IPS-15b (cell line): ENCODE data around the gene GALR1.

Experiments
- H3K27me3 ChIP-seq: one replicate; pipeline ENCODE4 v1.6.1; 2013; ENCODE audit warnings: low read length; ENCODE audit not compliant: control insufficient read depth, insufficient read depth
- H3K36me3 ChIP-seq: one replicate; pipeline ENCODE4 v1.6.1; 2013; ENCODE audit warnings: low read length; ENCODE audit not compliant: control insufficient read depth, insufficient read depth
- H3K4me1 ChIP-seq: one replicate; pipeline ENCODE4 v1.6.1; 2013; ENCODE audit warnings: mild to moderate bottlenecking, low read length; ENCODE audit not compliant: control insufficient read depth, insufficient read depth
- H3K4me3 ChIP-seq: one replicate; pipeline ENCODE4 v1.5.1; 2013; ENCODE audit warnings: low read depth, low read length
- H3K9ac ChIP-seq: one replicate; pipeline ENCODE4 v1.6.1; 2013; ENCODE audit warnings: low read depth, mild to moderate bottlenecking, low read length
- H3K9me3 ChIP-seq: one replicate; pipeline ENCODE4 v1.6.1; 2013; ENCODE audit warnings: mild to moderate bottlenecking, low read length; ENCODE audit not compliant: control insufficient read depth, insufficient read depth

GALR1 gene

DNA sequence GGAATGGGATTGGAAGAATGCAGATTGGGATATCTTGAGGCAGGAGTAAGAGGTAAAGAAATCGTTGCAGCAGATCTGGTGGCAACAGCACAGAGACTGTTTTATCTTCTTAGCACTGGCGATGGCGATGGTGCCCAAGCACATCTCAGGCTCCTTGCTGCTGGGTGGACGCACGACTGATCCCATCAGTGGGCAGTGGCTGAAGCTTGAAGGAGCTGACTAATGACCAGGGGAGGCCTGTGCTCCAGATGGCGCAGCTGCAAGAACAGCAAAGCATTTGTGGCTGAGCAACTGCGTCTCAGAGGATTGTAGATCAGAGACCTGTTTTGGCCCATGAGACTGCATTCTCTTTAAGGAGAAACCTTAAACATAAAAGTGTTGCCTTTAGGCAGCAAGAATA, 54.6 kb downstream of the GALR1 start:
- H3K27me3 ChIP-seq = no peaks in the 10 kb centered on the region
- H3K9ac ChIP-seq = no peak overlapping the region
- no peaks in the 10 kb centered on the region for H3K36me3 ChIP-seq
- no peak overlapping the region for H3K4me3 ChIP-seq
- no peaks in the 10 kb centered on the region for H3K9me3 ChIP-seq
- no peaks in the 10 kb centered on the region for H3K4me1 ChIP-seq

DNA sequence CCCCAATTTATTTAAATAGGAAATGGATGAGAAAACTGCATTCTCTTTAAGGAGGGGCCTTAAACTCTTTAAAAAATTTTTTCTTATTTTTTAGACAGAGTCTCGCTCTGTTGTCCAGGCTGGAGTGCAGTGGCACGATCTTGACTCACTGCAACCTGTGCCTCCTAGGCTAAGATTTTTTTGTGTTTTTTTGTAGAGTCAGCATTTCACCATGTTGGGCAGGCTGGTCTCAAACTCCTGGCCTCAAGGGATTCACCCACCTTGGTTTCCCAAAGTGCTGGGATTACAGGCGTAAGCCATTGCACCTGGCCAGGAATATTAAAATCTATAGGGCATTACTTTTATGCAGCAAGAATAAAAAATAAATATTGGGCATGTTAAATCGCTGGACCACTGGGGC, 56.0 kb downstream of the GALR1 start:
- no peaks in the 10 kb centered on the region for H3K27me3 ChIP-seq
- no peak overlapping the region for H3K9ac ChIP-seq
- no peaks in the 10 kb centered on the region for H3K36me3 ChIP-seq
- H3K9me3 ChIP-seq = no peaks in the 10 kb centered on the region
- no peak overlapping the region for H3K4me3 ChIP-seq
- H3K4me1 ChIP-seq = no peaks in the 10 kb centered on the region

DNA sequence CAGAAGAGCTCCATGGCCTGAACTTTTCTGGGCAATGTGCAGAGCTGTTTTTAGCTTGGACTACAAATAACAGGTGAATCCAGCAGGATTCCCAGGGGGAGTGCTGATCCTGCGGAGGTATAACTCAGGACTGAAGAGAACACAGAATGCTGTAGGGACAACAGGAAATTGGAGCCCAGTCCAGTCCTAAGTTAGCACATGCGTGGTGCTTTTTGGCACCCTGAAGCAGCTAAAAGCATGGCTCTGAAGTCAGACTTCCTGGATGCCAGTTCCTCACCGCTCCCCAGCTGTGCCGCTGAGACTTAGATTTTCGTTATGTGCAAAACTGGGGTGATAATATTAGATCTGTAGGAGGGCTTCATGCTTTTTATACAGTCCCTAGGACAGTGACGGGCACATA, 58.6 kb downstream of the GALR1 start:
- Histone ChIP-seq H3K9ac (no peak overlapping the region), H3K36me3 (no peaks in the 10 kb centered on the region), H3K9me3 (no peaks in the 10 kb centered on the region), H3K4me1 (no peaks in the 10 kb centered on the region), H3K27me3 (no peaks in the 10 kb centered on the region), H3K4me3 (no peak overlapping the region)

DNA sequence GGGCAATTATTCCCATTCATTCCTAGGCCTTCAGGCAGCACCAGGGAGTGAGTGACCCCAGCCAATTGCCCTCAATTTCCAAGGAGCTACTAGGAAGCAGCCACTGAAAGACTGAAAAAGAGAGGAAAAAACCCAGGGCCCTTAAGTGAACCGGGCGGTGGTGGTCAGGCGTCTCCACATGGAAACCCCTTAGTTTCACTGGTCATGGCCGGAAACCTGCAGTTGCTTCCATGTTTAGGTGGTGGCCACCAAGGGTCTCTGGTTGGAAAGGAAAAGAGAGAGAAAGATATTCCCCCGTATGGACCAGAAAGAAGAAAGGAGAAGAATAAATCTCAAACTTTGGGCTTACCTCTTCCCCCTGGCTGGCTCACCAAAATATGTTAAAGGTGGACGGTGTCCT, 64.9 kb downstream of the GALR1 start:
- Histone ChIP-seq H3K4me1 (peaks cover 6% of the 10 kb centered on the region), H3K9me3 (no peaks in the 10 kb centered on the region), H3K27me3 (no peaks in the 10 kb centered on the region), H3K4me3 (no peak overlapping the region), H3K36me3 (no peaks in the 10 kb centered on the region), H3K9ac (no peak overlapping the region)

DNA sequence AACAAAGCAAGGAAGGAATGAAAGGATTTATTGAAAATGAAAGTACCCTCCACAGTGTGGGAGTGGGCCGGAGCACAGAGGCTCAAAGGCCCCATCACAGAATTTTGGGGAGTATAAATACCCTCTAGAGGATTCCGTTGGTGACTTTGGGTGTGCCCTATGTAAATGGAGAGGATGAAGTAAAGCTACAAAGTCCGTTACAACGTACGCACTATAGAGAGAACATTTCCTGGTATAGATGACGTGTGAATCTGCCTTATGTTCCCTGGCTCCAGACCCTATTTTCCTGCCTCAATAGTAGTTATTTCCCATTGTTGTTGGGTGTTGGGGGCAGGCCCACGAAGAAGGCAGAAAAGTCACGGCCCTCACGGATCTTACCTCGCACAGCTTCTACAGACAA, 65.3 kb downstream of the GALR1 start:
- H3K4me1 ChIP-seq = peaks cover 10% of the 10 kb centered on the region
- H3K9ac ChIP-seq = no peak overlapping the region
- no peak overlapping the region for H3K4me3 ChIP-seq
- no peaks in the 10 kb centered on the region for H3K27me3 ChIP-seq
- no peaks in the 10 kb centered on the region for H3K36me3 ChIP-seq
- no peaks in the 10 kb centered on the region for H3K9me3 ChIP-seq

DNA sequence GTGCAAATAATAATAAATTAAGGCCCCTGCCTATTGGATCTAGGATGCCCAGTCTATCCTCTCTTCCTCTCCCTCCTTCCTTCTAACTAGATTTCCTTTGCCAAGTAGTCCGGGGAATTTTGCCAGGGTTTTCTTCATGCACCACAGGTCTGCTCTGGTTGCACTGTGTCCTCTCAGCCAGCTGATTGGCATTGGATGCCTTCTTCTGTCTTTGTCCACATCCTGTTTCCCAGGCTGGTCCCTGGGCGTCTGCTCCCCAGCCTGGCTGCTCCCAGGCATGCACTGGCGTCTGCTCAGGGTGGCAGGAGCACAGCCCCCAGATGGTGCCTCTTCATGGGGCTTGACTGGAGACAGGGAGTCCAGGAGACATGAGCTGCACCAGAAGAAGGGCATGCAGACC, 66.4 kb downstream of the GALR1 start:
- Histone ChIP-seq H3K9me3 (no peaks in the 10 kb centered on the region), H3K36me3 (no peaks in the 10 kb centered on the region), H3K27me3 (no peaks in the 10 kb centered on the region), H3K4me3 (no peak overlapping the region), H3K4me1 (peaks cover 14% of the 10 kb centered on the region), H3K9ac (no peak overlapping the region)

DNA sequence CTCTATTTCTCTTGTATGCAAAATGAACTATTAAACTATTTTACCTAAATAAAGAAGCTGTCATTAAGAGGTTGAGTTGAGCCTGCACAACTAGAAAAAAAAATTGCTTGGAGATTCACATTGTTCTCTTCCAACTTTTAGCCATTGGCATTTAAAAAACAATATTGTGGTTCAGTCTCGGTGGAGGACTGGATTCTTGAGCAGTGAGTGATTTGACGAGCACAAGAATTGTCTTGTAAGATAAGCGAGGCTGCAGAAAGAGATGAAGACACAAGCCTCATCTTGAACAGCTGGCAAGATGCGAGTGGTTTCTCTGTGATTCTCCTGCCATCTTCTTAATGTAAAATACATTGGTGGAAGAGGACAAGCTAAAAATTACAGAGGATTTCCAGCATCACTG, 67.0 kb downstream of the GALR1 start:
- Histone ChIP-seq H3K4me1 (peaks cover 14% of the 10 kb centered on the region), H3K27me3 (no peaks in the 10 kb centered on the region), H3K4me3 (no peak overlapping the region), H3K36me3 (no peaks in the 10 kb centered on the region), H3K9ac (no peak overlapping the region), H3K9me3 (no peaks in the 10 kb centered on the region)

DNA sequence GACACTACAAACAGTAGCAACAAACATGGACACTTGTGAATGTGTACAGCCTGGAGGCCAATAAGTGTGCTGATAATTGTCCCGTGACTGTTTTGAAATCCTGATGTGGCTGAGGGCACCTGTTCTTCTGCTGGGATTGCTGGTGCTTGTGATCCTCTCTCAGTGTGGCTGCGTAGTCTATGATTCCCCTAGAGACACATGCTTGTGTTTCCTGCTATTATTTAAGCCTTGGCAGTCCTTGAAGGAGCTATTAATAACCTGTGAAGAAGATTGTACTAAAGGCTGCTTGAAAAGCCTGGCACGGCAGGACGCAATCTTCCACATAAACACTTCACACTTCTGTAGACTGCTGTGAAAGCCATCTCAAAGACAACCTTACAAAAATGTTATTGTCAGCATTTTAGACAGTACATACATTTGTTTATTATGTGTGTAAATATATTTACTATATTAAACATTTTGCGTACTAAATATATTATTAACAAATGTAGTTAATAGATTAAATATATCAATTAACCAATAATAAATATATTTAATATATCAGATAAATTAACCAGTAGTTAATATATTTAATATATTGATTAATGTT, 71.4 kb downstream of the GALR1 start:
- Histone ChIP-seq H3K4me1 (peaks cover 14% of the 10 kb centered on the region), H3K4me3 (no peak overlapping the region), H3K27me3 (no peaks in the 10 kb centered on the region), H3K9ac (no peak overlapping the region), H3K9me3 (no peaks in the 10 kb centered on the region), H3K36me3 (no peaks in the 10 kb centered on the region)

DNA sequence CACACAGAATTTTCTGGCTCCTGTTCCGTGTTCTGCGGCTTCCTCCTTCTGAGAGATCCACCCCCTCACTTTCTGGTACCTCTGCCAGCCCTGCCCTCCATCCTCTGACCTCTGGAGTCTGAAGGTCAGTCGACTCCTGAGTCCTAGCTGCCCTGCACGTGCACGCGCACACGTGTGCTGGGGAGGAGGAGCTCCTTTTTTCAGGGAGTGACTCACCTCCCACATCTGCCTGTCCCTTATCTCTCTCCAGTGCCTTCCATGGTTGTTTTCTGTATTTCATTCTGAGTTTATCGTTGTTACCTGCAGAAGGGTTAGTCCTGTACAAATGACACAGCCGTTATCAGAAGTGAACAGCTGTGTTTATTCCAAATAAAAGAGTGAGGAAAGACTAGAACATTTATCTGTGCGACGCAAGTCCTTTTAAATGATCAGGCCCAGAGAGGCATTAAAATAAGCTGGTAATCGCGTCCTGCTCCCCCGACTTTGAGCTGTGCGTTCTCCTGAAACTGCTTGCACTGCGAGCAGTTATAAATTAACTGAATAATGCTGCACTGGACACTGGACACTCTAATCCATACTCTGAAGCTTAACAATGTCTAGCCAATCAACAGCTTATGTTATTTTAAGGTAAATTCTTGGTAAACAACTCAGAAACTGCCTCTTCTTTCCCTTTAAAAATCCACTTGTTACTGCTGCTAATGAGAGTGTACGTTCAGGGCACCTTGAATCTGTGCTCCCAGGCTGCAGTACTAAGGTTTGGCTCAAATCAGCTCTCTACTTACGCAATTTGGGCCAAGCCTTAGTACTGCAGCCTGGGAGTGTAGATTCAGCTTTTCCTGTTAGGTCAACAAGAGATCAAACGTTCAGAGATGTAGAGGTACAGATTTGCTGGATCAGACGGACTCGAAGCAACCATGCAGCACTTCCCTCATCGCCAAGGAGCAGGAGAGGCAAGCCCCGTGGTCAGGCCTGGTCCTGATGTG, 72.5 kb downstream of the GALR1 start:
- Histone ChIP-seq H3K36me3 (no peaks in the 10 kb centered on the region), H3K9ac (no peak overlapping the region), H3K9me3 (no peaks in the 10 kb centered on the region), H3K27me3 (no peaks in the 10 kb centered on the region), H3K4me1 (peaks cover 14% of the 10 kb centered on the region), H3K4me3 (no peak overlapping the region)

DNA sequence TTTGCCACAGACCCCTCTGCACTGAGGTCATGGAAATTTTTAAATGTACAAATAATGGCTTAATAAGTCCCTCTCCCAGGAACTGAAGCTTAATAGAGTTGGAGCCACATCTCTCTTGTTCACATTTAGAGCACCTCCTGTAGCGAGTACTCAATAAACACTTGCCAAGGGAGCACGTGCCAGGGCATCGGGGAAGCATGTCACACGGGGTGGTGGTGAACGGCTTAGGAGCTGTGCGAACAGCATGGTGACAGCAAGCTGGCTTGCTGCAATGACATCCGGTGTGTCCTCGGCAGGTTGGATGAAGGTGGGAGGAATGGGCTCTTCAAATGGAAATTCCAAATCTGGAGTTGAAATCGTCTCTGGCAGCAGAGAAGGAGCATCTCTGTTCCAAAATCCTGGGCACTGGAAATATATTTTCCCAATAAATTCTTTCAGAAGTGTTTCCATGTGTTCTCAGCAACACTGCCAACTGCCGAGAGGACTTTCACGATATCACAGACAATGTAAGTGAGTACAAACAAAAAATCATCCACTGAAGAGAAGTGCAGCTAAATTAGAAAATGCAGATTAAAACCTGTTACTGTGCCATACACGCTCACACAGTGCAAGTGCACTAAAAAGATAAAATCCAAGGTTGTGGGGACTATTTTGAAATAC, 74.1 kb downstream of the GALR1 start:
- peaks cover 12% of the 10 kb centered on the region for H3K4me1 ChIP-seq
- H3K27me3 ChIP-seq = no peaks in the 10 kb centered on the region
- H3K4me3 ChIP-seq = no peak overlapping the region
- H3K9me3 ChIP-seq = no peaks in the 10 kb centered on the region
- no peaks in the 10 kb centered on the region for H3K36me3 ChIP-seq
- H3K9ac ChIP-seq = no peak overlapping the region
